Measurements from ENCODE around the gene SLC44A1.
"Not testable (repeated sequence)": the region's sequence is repeated elsewhere in the genome, so short reads cannot be mapped to it uniquely, and the experiment has no call there.

GRCh38 chr9:105268254-105268653 lies 23.8 kb downstream of the SLC44A1 start:
- not testable (repeated sequence) for TF ChIP-seq EZH2 (IDR thresholded peaks at IDR 0.05; ENCODE audit: insufficient read depth, poor library complexity, severe bottlenecking); EZH2phosphoT487 (IDR thresholded peaks at IDR 0.05; ENCODE audit: insufficient read depth, low read depth)

Measured in GM23248 (cell line).